ENCODE measurements around the gene AP4E1.
A peak's percentile ranks its signal among the peaks of the same experiment; 100 is the strongest.
"Not testable (repeated sequence)": the region's sequence is repeated elsewhere in the genome, so short reads cannot be mapped to it uniquely, and the experiment has no call there.

Gene AP4E1

GRCh38 chr15:50953302-50953701 is 44.8 kb downstream of the AP4E1 start:
- no peak for DNase-seq

GRCh38 chr15:50954837-50955236 is 46.4 kb downstream of the AP4E1 start:
- not testable (repeated sequence) for DNase-seq

- DNase-seq, result no peak
Observed at GRCh38 chr15:50959717-50960116, 51.2 kb downstream of the AP4E1 start.

- DNase-seq, result no peak
Observed at GRCh38 chr15:50964075-50964474, 55.6 kb downstream of the AP4E1 start.

GRCh38 chr15:50968353-50968752 is 59.9 kb downstream of the AP4E1 start:
- DNase-seq, result no peak

DNA sequence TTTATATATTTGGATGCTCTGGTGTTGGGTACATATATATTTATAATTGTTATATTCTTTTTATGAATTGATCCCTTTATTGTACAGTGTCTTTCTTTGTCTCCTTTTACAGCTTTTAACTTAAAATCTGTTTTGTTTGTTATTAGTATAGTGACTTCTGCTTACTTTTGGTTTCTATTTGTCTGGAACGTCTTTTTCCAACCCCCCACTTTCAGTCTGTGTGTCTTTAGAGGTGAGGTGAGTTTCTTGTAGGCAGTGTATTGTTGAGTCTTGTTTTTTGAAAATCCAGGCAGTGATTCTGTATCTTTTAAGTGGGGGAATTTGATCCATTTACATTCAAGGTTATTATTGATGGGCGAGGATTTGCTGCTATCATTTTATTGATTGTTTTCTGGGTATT is 62.0 kb downstream of the AP4E1 start:
- DNase-seq, result no peak

GRCh38 chr15:50971115-50971514 is 62.6 kb downstream of the AP4E1 start:
- no peak for DNase-seq

GRCh38 chr15:50971542-50971941 is 63.1 kb downstream of the AP4E1 start:
- no peak for DNase-seq

DNA sequence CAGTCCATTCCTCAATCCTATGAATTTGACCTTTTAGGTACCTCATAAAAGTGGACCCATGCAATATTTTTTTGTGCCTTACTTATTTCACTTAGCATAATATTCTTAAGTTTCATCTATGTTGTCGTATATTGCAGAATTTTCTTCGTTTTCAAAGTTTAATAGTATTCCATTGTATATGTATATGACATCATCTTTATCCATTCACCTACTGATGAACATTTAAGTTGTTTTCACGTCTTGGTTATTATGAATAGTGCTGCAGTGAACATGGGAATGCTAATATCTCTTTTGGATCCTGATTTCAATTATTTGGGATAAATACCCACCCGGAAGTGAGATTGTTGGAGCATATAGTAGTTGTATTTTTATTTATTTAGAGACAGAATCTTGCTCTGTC is 65.1 kb downstream of the AP4E1 start:
- DNase-seq, result no peak

DNA sequence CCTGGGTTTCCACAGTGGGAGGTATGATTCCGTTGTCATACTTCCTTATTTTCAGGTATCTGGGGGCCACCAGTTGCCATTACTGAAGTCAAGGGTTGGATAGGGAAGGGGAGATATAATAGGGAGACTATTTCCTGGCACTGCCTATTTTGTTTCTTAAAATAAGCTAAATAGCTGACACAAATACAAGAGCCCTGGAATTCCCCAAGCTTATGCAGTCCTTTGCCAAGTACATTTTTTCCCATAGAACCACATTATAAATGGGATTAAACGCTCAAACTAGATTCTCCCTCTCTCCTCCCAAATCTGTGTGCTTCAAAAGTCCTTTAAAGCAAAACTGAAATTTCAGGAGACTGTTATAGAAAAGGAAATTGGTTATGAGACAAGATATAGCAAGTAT is 68.7 kb downstream of the AP4E1 start:
- no peak for DNase-seq

DNA sequence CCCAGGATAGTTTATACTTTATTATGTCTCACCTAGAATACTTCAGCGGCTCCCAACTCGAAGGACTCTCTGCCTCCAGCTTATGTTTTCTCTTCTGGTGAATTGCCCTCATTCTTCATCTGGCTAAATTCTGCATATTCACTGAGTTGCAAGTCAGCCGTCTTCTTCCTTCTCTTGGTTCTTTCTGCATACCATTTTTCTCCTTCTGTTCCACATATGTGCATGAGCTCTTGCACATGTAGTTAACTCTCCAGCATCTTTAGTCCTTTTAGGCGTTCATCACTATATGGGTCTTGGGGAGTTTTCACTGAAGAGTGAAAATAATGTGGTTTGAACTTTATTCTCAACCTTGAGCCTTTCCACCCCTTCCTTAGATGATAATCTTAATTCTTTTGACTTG is 70.1 kb downstream of the AP4E1 start:
- no peak for DNase-seq

GRCh38 chr15:50979041-50979440 is 70.6 kb downstream of the AP4E1 start:
- DNase-seq, result peak; percentile 31

- DNase-seq, result no peak
Observed at GRCh38 chr15:50993598-50993997, 85.1 kb downstream of the AP4E1 start.

DNA sequence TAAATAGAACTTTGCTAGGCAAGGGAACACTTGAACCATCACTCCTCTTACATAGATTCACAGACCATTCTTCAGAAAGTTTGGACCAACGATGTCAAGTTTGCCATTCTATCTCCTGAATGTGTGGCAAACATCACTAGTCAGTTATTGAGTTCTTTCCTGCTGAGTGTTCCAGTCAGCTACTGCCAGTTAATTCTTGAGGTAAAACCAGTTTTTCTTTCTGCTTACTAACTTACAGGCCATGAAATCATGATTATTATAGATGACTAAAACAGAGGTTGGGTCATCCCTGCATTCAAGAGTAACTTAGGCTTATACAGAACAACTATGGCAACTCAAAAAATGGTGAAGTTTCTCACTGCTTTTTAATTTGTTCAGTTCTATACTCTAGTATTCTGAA is 88.2 kb downstream of the AP4E1 start:
- DNase-seq, result no peak

GRCh38 chr15:50997371-50998051 is 89.0 kb downstream of the AP4E1 start:
- DNase-seq, result no peak

- DNase-seq, result peak; percentile 80
Observed at GRCh38 chr15:51004103-51004551, 95.6 kb downstream of the AP4E1 start.

- DNase-seq, result no peak
Observed at GRCh38 chr15:51006336-51006985, 98.0 kb downstream of the AP4E1 start.

- DNase-seq, result no peak
Observed at GRCh38 chr15:51007131-51007666, 98.7 kb downstream of the AP4E1 start.

- no peak for DNase-seq
Observed at GRCh38 chr15:51011212-51011611, 102.7 kb downstream of the AP4E1 start.

GRCh38 chr15:51016615-51017014 is 108.1 kb downstream of the AP4E1 start:
- DNase-seq, result no peak

GRCh38 chr15:51022206-51022605 is 113.7 kb downstream of the AP4E1 start:
- no peak for DNase-seq

DNA sequence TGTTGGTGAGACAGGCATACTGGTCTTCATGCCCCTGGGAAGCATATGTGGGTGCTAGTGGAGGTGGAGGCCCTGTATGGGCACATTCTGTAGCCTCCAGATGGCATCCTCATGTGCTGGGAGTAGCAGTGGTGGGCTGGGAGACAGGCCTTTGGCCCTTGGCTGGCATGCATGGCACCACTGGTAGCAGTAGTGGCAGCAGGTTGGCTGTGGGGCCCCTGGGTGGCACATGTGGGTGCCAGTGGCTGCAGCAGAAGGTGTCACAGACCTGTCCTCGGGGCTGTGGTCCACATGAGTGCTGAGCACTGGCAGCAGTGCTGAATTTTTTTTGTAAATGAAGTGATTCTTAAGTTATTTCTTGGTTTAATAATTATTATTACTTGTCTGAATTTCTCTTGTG is 115.0 kb downstream of the AP4E1 start:
- no peak for DNase-seq

DNA sequence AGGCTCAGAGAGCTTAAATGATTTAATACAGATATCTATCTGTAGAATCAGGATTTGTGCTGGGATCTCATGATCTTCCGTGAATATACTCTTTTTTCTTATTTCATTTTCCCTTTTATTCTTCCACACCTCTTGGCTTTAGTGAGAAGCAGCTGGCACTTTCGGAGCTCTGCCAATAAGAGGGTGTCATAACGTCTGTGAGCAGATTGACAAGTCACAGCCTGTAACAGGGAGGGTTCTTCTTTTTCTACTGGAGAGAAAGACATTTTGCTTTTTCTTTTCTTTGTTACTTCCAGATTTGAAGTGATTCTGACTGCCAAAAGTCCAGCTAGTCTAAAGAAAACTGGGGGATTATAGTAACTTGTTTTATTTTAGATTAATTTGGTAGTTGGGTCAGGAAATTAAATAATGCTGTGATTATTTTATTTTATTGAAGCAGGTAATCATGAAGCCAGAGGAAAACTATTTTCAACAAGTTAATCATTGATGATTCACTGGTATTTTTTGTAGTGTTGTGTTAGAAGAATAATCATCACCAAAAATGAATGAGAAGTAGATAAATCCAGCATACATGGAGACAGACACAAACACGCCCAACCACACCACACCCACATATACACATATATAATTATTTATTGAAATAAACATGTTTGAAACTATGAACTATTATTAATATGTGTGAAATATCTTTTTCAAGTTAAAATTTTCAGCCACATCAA is 116.4 kb downstream of the AP4E1 start:
- DNase-seq, result no peak

- DNase-seq, result no peak
Observed at GRCh38 chr15:51025454-51025846, 117.0 kb downstream of the AP4E1 start.
